Measurements from ENCODE around the gene SERPINB3.

DNA sequence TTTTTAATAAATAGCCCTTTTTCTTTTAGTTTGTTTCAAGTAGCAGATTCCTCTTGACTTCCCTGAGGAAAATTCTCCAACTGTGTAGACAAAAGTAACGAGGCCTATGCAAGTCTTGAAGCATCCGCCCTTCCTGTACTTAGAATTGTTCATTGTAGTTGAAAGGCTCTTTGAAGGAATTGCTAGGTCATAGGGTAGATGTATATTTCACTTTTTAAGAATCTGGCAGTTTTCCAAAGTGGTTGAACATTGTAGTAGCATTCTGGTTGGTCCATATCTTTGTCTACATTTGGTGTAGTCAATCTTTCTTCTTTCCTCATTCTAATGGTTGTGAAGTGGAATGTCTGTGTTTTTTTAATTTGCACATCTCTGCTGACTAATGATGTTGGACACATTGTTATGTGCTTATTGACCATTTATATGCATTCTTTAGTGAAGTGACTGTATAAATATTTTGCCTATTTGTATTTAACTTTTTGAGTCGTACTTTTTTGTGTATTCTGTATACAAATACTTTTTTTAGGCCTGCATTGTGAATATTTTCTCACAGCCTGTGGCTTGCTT lies 35.5 kb upstream of the SERPINB3 start:
- TF ChIP-seq, protein P1, sequence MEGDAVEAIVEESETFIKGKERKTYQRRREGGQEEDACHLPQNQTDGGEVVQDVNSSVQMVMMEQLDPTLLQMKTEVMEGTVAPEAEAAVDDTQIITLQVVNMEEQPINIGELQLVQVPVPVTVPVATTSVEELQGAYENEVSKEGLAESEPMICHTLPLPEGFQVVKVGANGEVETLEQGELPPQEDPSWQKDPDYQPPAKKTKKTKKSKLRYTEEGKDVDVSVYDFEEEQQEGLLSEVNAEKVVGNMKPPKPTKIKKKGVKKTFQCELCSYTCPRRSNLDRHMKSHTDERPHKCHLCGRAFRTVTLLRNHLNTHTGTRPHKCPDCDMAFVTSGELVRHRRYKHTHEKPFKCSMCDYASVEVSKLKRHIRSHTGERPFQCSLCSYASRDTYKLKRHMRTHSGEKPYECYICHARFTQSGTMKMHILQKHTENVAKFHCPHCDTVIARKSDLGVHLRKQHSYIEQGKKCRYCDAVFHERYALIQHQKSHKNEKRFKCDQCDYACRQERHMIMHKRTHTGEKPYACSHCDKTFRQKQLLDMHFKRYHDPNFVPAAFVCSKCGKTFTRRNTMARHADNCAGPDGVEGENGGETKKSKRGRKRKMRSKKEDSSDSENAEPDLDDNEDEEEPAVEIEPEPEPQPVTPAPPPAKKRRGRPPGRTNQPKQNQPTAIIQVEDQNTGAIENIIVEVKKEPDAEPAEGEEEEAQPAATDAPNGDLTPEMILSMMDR (conservative IDR thresholded peaks at IDR 0.05), result no peak
- TF ChIP-seq EZH2 (IDR thresholded peaks at IDR 0.05; ENCODE audit: low read depth), result no peak
